OCI-LY1 (cell line): ENCODE measurements around the gene ARHGEF17.

ENCODE experiments used
- H2AFZ ChIP-seq: fragments of 200-600 bp; sonication (generic), shearing (Covaris generic); 2 replicates; pipeline ENCODE4 v1.6.0; 2014; ENCODE audit warnings: antibody characterized with exemption, mild to moderate bottlenecking, low read length
- H3F3A ChIP-seq: fragments of 200-600 bp; sonication (generic), shearing (Covaris generic); 2 replicates; pipeline ENCODE4 v1.6.0; 2014; ENCODE audit warnings: mild to moderate bottlenecking, antibody characterized with exemption, low read length, moderate library complexity; ENCODE audit not compliant: insufficient read depth
- H3K27ac ChIP-seq: fragments of 200-600 bp; sonication (generic); 2 replicates; pipeline ENCODE4 v1.5.1; 2014; ENCODE audit warnings: low read length, mixed run types, mild to moderate bottlenecking, low read depth; ENCODE audit not compliant: poor library complexity, severe bottlenecking
- H3K27me3 ChIP-seq: fragments of 200-600 bp; sonication (generic); 2 replicates; pipeline ENCODE4 v1.6.0; 2014; ENCODE audit warnings: antibody characterized with exemption, mild to moderate bottlenecking, low read length, moderate library complexity; ENCODE audit not compliant: insufficient read depth
- H3K36me3 ChIP-seq: fragments of 200-600 bp; sonication (generic); 2 replicates; pipeline ENCODE4 v1.6.1; 2014; ENCODE audit warnings: mild to moderate bottlenecking, antibody characterized with exemption, low read length, moderate library complexity, mixed read lengths; ENCODE audit not compliant: insufficient read depth
- H3K4me1 ChIP-seq: fragments of 200-600 bp; sonication (generic); 2 replicates; pipeline ENCODE4 v1.5.1; 2014; ENCODE audit warnings: mild to moderate bottlenecking, low read length, moderate library complexity; ENCODE audit not compliant: insufficient read depth, severe bottlenecking
- H3K4me2 ChIP-seq: fragments of 200-600 bp; sonication (generic), shearing (Covaris generic); 2 replicates; pipeline ENCODE4 v1.6.1; 2014; ENCODE audit warnings: low read length
- H3K4me3 ChIP-seq: fragments of 200-600 bp; sonication (generic); 2 replicates; pipeline ENCODE4 v1.5.1; 2014; ENCODE audit warnings: low read length, low read depth, mild to moderate bottlenecking, mixed read lengths; ENCODE audit not compliant: poor library complexity, severe bottlenecking
- H3K79me2 ChIP-seq: fragments of 200-600 bp; shearing (Covaris generic); 2 replicates; pipeline ENCODE4 v1.6.1; 2016; ENCODE audit warnings: mixed run types, low read length, mixed read lengths; ENCODE audit not compliant: insufficient read depth
- H3K9ac ChIP-seq: fragments of 200-600 bp; sonication (generic), shearing (Covaris generic); 2 replicates; pipeline ENCODE4 v1.6.1; 2014; ENCODE audit warnings: mild to moderate bottlenecking, low read length, mixed read lengths
- H3K9me2 ChIP-seq: fragments of 200-600 bp; sonication (generic), shearing (Covaris generic); 2 replicates; pipeline ENCODE4 v1.6.1; 2014; ENCODE audit warnings: low read depth, mild to moderate bottlenecking, low read length, mixed read lengths
- H3K9me3 ChIP-seq: fragments of 200-600 bp; shearing (Covaris generic); 2 replicates; pipeline ENCODE4 v1.6.1; 2014; ENCODE audit warnings: low read length, mixed read lengths
- H4K20me1 ChIP-seq: fragments of 200-600 bp; sonication (generic), shearing (Covaris generic); 2 replicates; pipeline ENCODE4 v1.6.0; 2016; ENCODE audit warnings: mild to moderate bottlenecking, low read length; ENCODE audit not compliant: insufficient read depth
- CTCF ChIP-seq: fragments of 200-600 bp; sonication (generic), shearing (Covaris generic); IDR thresholded peaks from 2 replicates; pipeline ENCODE4 v1.5.1; 2017; ENCODE audit warnings: mild to moderate bottlenecking, antibody characterized with exemption, low read length, moderate library complexity, mixed read lengths
- EZH2 ChIP-seq: fragments of 200-600 bp; sonication (generic), shearing (Covaris generic); IDR thresholded peaks from 2 replicates; pipeline ENCODE4 v1.8.0; 2017; ENCODE audit warnings: borderline replicate concordance, mixed run types, mild to moderate bottlenecking, antibody characterized with exemption, low read length, moderate library complexity, mixed read lengths

The ARHGEF17 gene

GRCh38 chr11:73349633-73350032 lies 41.6 kb downstream of the ARHGEF17 start:
- H3K9ac ChIP-seq, result no peak overlapping the region
- H3F3A ChIP-seq, result no peaks in the 10 kb centered on the region
- H3K4me2 ChIP-seq, result no peak overlapping the region
- no peak overlapping the region for H3K4me3 ChIP-seq
- H3K4me1 ChIP-seq, result no peaks in the 10 kb centered on the region
- TF ChIP-seq EZH2 (no peak), CTCF (no peak)
- H2AFZ ChIP-seq, result no peak overlapping the region
- H3K27me3 ChIP-seq, result peaks cover 5% of the 10 kb centered on the region; the same call in 1 of the 2 replicates
- no peaks in the 10 kb centered on the region for H3K36me3 ChIP-seq
- H3K79me2 ChIP-seq, result no peaks in the 10 kb centered on the region
- no peak overlapping the region for H3K27ac ChIP-seq
- H4K20me1 ChIP-seq, result no peaks in the 10 kb centered on the region
- H3K9me2 ChIP-seq, result no peaks in the 10 kb centered on the region
- no peaks in the 10 kb centered on the region for H3K9me3 ChIP-seq

DNA sequence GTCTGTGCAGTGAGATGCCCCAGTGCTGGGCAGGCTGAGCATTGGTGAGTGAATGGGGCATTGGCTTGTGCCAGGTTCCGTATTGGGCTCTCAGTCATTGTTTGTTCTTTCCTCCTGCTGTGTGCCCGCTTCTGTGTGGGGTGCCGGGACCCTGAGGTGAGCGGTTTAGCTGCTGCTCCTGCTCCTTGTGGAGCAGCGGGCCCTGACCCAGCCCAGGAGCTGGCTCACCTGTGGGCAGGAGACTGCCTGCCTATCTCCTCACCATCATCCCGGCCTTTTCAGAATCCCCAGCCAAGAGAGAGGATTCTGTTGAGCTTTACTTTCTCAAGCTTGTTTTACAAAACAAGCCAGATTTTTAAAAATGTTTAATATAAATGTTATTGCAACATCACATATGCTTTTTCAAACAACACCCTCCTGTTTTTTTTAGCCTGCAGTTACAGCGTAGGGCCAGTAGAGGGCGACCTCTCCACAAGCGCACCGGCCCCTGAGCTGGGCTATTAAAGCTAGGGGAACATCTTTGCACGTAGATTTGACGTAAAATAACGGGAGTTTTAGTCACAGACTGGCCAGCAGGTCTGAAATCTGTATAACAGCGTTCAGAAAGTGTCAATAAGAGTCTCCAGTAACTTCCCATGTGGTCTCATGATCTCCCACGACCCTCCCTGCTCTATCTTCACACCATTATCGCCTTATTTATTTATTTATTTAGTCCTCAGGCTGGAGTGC lies 43.0 kb downstream of the ARHGEF17 start:
- H3K4me2 ChIP-seq, result peak overlapping the region; percentile 46
- H3K4me1 ChIP-seq, result no peaks in the 10 kb centered on the region
- H4K20me1 ChIP-seq, result no peaks in the 10 kb centered on the region
- no peaks in the 10 kb centered on the region for H3F3A ChIP-seq
- no peak overlapping the region for H3K9ac ChIP-seq
- no peaks in the 10 kb centered on the region for H3K79me2 ChIP-seq
- H3K36me3 ChIP-seq, result no peaks in the 10 kb centered on the region
- no peaks in the 10 kb centered on the region for H3K9me2 ChIP-seq
- no peak overlapping the region for H3K4me3 ChIP-seq
- H3K9me3 ChIP-seq, result no peaks in the 10 kb centered on the region
- no peak overlapping the region for H2AFZ ChIP-seq
- peaks cover 5% of the 10 kb centered on the region; the same call in 1 of the 2 replicates for H3K27me3 ChIP-seq
- TF ChIP-seq CTCF (peak; percentile 99), EZH2 (no peak)
- H3K27ac ChIP-seq, result no peak overlapping the region

GRCh38 chr11:73353422-73353821 lies 45.3 kb downstream of the ARHGEF17 start:
- Histone ChIP-seq H3K27ac (no peak overlapping the region), H3K4me2 (no peak overlapping the region), H3K9me2 (no peaks in the 10 kb centered on the region), H3K79me2 (no peaks in the 10 kb centered on the region), H3K9me3 (no peaks in the 10 kb centered on the region), H3K4me3 (no peak overlapping the region), H3K27me3 (0 out of 2 replicates have a peak, but pooled peaks cover 5% of the 10 kb centered on the region), H2AFZ (no peak overlapping the region), H3K4me1 (no peaks in the 10 kb centered on the region), H3K36me3 (no peaks in the 10 kb centered on the region), H3F3A (no peaks in the 10 kb centered on the region), H4K20me1 (no peaks in the 10 kb centered on the region), H3K9ac (no peak overlapping the region)
- TF ChIP-seq CTCF (no peak), EZH2 (no peak)
